ENCODE results near the gene TTC21A. TPM values are rescaled to one million over a fixed set of nuclear protein-coding genes. Genes with fewer than 3 reads are reported as not detected.
A peak's percentile ranks its signal among the peaks of the same experiment; 100 is the strongest.
"Not testable (repeated sequence)": the region's sequence is repeated elsewhere in the genome, so short reads cannot be mapped to it uniquely, and the experiment has no call there.

TTC21A gene, protein sequence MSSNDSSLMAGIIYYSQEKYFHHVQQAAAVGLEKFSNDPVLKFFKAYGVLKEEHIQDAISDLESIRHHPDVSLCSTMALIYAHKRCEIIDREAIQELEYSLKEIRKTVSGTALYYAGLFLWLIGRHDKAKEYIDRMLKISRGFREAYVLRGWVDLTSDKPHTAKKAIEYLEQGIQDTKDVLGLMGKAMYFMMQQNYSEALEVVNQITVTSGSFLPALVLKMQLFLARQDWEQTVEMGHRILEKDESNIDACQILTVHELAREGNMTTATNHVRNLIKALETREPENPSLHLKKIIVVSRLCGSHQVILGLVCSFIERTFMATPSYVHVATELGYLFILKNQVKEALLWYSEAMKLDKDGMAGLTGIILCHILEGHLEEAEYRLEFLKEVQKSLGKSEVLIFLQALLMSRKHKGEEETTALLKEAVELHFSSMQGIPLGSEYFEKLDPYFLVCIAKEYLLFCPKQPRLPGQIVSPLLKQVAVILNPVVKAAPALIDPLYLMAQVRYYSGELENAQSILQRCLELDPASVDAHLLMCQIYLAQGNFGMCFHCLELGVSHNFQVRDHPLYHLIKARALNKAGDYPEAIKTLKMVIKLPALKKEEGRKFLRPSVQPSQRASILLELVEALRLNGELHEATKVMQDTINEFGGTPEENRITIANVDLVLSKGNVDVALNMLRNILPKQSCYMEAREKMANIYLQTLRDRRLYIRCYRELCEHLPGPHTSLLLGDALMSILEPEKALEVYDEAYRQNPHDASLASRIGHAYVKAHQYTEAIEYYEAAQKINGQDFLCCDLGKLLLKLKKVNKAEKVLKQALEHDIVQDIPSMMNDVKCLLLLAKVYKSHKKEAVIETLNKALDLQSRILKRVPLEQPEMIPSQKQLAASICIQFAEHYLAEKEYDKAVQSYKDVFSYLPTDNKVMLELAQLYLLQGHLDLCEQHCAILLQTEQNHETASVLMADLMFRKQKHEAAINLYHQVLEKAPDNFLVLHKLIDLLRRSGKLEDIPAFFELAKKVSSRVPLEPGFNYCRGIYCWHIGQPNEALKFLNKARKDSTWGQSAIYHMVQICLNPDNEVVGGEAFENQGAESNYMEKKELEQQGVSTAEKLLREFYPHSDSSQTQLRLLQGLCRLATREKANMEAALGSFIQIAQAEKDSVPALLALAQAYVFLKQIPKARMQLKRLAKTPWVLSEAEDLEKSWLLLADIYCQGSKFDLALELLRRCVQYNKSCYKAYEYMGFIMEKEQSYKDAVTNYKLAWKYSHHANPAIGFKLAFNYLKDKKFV (N-terminal part only)
- polyA plus RNA-seq (ENCODE audit: insufficient read length in 3 of 3): 1 to 10 TPM; 5.8 to 7.3 (median 7.1) TPM

DNA sequence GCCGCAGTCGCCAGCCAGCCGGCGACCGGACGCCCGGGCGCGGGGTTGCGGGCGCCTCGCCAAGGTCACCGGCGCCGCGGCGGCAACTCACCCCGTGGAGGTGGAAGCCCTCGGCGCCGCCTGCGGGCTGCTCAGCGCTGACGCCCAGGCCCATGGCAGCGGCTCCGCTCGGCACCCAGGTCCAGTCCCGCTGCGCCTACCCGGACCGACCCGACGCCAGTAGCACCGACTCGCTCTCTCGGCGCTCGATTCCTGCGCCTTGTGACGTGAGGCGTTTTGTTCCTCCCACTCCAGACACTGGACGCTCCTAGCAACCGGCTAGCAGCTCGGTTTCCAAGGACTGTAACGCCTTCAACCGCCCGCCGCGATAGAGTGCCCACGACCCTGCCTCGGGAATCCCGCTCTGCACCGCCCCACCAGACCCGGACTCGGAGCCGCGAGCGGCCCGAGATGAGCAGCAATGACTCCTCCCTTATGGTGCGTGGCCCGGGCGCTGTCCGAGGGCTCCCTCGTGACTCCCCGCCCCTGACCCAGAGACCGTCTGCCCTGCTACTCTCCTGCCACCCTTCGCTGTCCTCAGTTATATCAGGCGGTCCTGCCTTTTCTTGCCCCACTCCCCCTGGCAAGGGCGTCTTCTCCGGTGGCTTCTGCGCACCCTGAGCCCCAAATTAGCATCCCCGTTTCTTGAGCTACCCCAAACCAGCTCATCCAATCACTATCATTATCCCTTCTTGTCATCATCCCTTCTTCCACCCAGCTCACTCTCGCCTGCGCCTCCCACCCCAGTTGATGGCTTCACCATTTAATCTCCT lies at the start of gene TTC21A, which contains the start of gene GORASP1:
TTC21A (plus strand) TSS at position 293 of the 812 bp plus-strand sequence; CDS start at position 451, 158 bp downstream.
GORASP1 (minus strand) TSS at position 240 of the 812 bp plus-strand sequence; CDS start at position 154, 86 bp downstream.
- DNase-seq (ENCODE audit: low read depth in 3 of 3, low spot score in 2 of 3): peak; percentile 74 to 83 (median 83)

DNA sequence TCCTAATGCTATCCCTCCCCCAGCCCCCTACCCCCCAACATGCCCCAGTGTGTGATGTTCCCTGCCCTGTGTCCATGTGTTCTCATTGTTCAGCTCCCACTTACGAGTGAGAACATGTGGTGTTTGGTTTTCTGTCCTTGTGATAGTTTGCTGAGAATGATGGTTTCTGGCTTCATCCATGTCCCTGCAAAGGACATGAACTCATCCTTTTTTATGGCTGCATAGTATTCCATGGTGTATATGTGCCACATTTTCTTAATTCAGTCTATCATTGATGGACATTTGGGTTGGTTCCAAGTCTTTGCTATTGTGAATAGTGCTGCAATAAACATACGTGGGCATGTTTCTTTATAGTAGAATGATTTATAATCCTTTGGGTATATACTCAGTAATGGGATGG lies 46.3 kb upstream of the TTC21A start:
- not testable (repeated sequence) for DNase-seq (ENCODE audit: low read depth in 3 of 3, low spot score in 2 of 3)

DNA sequence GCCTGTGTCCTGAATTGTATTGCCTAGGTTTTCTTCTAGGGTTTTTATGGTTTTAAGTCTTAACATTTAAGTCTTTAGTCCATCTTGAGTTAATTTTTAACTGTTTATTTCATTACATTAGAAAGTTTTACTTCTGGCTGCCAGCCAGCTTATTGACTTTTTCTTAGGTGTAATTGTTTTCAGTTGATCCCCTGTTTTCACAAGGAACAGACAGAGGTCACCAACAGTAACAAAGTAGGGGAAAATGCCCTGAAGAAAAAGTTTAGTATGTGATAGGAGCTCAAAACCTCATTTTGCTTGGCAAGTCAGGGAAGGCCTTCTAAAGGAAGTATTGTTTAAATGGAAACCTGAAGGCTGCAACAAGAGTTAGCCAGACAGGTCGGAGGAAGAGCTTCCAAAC lies 45.3 kb upstream of the TTC21A start:
- no peak for DNase-seq (ENCODE audit: low read depth in 3 of 3, low spot score in 2 of 3)

DNA sequence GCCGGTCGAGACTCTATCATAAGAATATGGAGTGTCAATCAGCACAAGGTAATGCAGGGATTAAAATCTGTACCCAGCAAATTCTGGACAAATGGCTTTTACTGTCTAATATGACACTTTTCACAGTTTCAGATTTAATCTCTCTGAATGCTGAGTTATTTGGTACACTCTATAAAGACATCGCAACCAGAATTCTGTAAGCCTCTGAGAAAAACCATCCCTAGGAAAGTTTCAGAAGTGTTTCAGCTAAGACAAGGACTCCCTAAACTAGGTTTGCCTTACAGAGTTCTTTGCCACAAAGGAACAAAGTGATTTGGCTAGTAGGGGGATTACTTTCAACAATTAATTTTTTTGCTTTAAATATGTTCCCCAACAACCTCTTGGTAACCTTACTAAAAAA lies 44.3 kb upstream of the TTC21A start:
- DNase-seq (ENCODE audit: low read depth in 3 of 3, low spot score in 2 of 3): no peak

DNA sequence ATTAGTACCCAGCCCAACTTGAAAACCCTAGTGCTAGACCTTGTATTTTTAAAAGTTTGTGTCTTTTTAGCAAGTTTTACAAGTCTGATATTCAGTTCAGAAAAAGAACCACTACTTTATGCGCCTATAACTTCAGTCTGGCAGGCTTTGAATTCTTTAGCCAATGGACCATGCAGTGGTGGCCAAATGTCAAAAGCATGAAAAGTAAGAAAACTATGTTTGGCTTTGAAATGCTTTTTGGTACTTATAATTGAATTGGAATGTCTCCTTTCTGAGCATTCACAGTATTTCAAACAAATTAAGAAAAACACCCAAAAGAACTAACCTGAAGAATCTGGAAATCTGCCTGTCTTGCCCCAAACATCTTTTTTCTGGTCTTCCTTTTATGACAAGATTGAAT lies 42.8 kb upstream of the TTC21A start:
- no peak for DNase-seq (ENCODE audit: low read depth in 3 of 3, low spot score in 2 of 3)

DNA sequence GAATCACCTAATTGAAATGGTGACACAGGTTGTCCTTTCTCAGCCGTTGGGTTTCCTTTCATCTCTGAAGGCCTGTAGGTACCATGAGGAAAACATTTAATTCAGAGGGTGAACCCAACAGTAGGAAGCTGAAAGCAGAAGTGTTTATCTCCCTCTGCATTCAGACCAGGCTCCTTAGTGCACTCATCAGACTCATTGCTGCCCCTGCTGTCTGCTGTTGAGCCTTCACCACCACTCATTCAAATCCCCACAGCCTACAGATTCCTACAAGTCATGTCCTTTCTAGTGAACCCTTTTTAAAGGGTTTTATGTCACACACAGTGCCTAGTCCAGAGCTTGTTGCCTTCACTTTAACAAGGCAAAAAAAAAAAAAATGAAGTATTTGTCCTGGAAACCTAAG lies 42.3 kb upstream of the TTC21A start:
- no peak for DNase-seq (ENCODE audit: low read depth in 3 of 3, low spot score in 2 of 3)

DNA sequence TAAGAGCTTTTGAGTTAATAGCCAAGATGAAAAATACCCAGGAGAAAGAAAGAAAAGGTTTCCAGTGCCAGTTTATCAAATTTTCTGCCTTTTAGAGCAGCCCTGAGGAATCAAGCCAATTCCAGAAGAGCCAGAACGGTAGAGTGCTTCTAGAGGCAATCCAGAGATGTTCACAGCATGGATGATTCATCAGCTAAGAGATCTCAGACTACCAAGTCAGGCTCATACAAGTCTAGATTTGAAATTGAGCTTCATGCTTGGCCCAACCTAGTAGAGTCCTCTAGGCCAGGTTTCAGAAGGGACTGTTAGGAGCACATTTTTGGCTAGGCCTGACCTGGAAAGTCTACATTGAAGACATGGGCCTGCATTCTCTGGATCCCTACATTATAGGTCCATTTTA lies 40.2 kb upstream of the TTC21A start:
- no peak for DNase-seq (ENCODE audit: low read depth in 3 of 3, low spot score in 2 of 3)

DNA sequence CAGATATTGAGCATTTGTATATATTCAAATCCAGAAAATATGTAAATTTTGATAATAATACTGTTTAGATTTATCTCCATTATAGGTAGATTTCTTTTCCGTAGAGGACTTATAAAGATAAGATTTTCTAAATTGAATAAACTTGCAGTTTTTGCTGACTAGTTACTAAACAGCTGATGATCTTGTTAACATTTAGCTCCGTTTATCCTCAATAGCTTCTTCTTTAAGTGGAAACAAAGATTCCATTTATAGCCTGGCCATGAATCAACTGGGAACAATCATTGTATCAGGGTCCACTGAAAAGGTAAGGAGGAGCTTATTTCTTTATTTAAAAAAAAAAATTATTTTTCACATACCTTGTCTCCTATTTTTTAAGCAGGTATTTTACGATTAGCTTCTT lies 38.9 kb upstream of the TTC21A start:
- DNase-seq (ENCODE audit: low read depth in 3 of 3, low spot score in 2 of 3): no peak

DNA sequence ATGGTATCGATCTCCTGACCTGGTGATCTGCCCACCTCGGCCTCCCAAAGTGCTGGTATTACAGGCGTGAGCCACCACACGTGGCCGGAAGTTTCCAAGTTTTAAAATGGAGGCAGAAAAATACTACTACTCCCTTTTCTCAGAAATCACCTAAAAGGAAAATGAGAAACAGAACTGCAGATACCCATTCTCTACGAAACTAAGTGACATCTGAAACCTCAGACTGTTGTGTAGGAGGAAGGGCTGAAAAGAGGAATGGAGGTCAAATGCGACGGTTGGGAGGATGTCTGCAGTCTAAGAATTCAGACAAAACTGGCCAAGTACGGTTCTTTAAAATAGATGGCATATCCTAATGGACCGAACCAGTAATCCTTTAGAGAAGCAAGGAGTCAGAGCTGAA lies 31.6 kb upstream of the TTC21A start:
- no peak for DNase-seq (ENCODE audit: low read depth in 3 of 3, low spot score in 2 of 3)

DNA sequence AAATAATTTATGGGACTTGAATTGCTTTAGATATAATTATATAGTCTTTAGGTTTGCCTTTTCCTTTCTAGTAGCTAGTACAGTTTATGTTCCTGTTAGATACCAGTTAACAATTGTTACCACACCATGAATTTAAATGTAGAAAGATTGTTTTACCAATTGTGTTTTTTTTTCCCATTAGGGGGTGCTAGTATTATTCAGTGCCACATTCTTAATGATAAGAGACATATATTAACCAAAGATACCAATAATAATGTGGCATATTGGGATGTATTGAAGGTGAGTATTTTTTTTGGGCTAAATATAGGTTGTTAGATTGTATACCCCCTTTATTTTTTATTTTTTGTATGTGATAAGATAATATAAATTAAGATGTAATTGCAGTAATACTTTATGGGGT lies 27.9 kb upstream of the TTC21A start:
- no peak for DNase-seq (ENCODE audit: low read depth in 3 of 3, low spot score in 2 of 3)

DNA sequence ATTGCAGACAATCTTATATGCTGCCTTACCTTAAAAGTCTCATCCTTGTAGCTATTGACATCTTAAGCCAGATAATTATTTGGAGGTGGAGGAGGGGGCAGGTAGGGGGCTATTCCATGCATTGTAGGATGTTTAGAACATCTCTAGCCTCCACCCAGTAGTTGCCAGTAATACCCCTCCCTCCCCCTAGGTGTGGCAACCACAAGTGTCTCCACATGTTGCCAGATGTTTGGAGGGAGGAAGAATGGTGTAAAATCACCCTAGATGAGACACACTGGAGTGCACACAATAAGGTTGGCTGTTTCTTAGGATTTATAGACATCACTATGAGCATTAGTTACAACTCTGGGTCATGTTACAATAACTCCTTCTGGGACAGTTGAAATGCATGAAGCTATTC lies 27.5 kb upstream of the TTC21A start:
- DNase-seq (ENCODE audit: low read depth in 3 of 3, low spot score in 2 of 3): no peak

DNA sequence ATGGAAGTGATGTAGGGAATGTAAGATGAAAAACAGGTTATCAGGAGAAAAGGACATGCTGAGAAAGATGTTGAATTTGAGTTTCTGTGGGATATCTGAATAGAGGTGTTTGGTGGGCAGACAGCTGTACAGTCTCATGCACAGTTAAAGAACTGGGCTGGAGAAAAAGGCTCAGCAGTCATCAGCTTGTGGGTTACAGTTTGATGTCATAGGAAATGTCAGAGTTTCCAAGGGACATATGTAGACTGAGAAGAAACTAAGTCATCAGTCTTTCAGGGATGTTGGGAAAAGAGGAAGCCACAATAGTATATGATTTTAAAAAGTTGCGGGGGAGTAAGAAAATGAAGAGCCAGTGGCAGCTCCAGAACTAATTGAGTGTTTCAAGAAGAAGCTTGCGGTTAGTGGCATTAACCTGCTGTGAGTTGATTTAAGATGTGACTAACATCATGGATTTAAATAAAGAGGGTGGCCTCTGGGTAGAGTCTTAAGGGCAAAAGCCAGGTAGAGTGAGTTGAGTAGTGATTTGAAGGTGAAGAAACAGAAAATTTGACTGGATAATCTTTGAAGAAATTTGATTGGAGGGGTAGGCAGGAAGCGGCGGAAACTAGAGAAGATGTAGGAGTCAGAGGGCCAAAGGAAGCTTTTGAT lies 24.7 kb upstream of the TTC21A start:
- DNase-seq (ENCODE audit: low read depth in 3 of 3, low spot score in 2 of 3): no peak

DNA sequence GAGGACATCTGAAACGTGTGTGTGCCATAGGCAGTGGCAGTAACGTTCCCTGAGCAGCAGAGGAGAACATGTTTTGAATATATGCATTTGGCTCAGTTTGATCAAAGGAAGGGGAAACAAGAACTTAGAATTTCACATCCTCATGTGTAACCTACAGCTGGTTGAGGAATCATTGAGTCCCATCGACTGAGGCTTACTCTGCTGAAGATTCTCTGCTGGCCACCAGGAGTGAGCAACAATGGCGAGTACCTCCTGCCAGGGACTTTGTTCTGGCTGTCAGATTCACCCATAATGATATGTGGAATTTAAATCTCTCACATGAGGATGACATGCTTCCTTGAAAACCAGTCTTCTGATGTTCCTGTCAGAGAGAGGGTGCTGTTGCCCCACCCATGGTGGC lies 21.3 kb upstream of the TTC21A start:
- no peak for DNase-seq (ENCODE audit: low read depth in 3 of 3, low spot score in 2 of 3)

DNA sequence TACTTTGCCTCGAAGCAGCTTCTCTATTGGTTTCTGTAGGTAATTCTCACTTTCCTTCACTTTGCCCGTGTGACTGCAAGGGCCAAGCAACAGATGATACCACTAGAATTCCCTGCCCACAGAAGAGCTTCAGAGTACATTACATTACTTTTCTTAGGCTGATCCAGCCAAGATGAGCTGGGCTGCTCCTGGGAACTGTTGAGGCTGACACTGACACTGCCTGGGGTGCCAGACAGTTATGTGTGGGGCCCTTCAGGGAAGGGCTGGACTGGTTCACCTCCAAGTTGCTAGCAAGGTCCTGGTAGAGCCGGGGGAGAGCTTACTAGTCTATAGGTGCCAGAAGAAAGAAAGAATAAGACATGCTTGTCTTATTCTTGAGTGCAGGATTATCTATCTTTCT lies 19.0 kb upstream of the TTC21A start:
- DNase-seq (ENCODE audit: low read depth in 3 of 3, low spot score in 2 of 3): no peak

DNA sequence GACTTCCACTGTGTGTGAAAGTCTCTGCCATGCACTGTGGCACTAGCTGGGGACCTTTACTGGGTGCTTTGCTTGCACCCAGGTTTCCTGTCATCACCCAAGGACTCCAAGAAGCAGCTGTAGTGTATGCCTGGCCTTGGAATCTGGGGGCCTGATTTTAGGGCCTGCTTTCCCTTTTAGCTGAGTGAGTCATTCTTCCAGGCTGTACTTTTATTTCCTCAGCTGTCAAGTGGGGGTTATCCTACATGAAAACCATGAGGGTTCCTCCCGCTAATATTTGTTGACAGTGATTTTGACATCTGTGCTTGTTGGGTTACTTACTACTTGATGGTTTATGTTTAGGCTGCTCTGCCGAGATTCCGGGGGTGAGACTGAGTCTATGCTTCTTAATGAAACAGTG lies 18.6 kb upstream of the TTC21A start:
- no peak for DNase-seq (ENCODE audit: low read depth in 3 of 3, low spot score in 2 of 3)

DNA sequence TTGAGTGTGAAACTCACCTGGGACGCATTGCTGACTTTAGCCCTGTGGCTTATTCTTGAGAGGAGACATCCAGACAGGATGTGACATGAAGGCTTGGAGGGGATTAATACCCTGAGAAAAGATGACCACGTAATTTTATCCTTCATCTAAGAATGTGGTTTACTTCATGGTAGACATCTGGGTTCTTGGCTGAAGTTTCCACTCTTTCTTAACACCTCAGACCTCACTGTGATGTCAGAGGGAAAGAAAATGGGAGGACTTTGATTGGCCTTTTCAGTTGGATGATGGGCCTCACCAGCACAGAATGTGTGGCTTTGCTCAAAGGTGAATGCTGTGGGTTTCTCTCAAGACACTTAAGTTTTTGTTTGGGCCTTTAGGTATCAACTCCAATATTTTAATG lies 16.6 kb upstream of the TTC21A start:
- no peak for DNase-seq (ENCODE audit: low read depth in 3 of 3, low spot score in 2 of 3)

DNA sequence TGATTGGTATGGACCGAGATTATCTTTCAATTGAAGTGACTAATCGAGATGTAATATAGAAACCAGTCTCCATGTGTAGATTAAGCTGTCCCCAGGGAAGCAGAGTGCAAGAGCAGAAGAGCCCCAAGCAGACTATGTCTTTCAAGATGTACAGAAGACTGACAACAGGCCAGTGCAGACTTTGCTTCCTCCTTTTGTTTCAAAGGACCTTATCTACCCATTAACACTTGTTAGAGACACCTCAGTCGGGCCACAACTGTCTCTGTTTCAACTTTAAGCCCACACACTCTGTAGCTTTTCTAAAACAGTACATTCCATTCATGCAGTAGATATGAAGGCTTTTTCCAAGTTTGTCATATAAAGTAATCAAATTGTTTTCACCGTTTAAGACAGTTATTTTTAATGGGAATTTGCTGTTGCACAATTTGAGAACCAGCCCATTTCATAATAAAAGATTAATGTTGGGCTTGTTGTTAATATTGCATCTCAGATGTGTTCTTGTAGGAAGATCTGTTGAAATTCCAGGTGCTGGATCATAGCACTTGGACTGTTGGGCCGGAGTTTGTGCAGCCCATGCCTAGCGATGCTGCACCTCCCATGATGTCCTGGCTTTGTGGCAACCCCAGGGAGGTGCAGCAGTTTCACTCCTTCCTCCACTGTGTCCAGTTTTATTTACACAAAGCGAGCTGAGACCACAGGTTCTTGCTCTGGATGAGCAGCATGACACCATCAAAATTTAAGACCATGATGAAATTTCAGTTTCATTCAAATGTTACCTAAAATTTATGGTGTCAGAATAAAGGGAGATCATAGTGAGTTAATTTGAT lies 12.4 kb upstream of the TTC21A start:
- no peak for DNase-seq (ENCODE audit: low read depth in 3 of 3, low spot score in 2 of 3)

DNA sequence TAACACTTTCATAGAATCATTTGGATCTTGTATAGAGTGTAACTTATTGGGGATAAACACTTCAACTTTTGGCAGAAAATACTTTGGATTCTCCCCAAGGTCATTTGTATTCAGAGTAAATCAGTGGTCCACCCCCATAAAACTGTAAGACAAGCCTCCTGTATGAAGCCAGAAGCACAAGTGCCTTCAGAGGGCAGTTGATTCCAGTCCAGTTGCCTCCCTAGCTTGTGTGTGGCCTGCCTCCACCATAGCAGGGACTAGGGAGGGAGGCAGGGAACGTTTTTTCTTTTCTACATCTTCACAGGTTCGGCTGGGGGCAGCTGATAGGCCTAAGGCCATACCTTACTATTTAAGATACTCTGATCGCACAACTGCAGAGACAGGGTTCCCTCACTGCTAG lies 11.7 kb upstream of the TTC21A start:
- no peak for DNase-seq (ENCODE audit: low read depth in 3 of 3, low spot score in 2 of 3)

DNA sequence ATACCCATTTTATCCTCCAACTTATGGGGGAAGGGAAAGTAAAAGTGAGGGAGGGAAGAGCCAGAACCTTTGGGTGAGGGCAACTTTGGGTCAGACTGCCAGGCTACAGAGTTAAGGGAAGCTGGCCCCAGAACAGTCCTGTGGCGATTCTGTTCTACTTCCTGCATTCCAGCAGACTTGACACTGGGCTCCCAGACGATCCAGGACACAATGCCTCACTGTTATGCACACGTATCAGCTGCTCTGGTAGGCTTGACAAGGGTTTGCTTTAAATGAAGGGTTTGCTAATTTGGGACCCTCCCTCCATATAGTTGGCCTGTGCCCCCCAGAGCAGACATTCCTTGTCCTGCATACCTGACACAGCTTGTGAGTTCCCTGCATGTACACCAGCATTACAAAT lies 10.7 kb upstream of the TTC21A start:
- DNase-seq (ENCODE audit: low read depth in 3 of 3, low spot score in 2 of 3): no peak

All from right renal cortex interstitium (tissue), 3 donors.